ENCODE results near the gene GOSR1.
"Not testable (repeated sequence)": the region's sequence is repeated elsewhere in the genome, so short reads cannot be mapped to it uniquely, and the experiment has no call there.

- TF ChIP-seq CTCF (conservative IDR thresholded peaks at IDR 0.05); EZH2 (IDR thresholded peaks at IDR 0.05; ENCODE audit: low read depth): not testable (repeated sequence)
Observed at GRCh38 chr17:30572651-30573554, 95.7 kb downstream of the GOSR1 start.
